Measurements from ENCODE around the gene ACTR3C.

DNA sequence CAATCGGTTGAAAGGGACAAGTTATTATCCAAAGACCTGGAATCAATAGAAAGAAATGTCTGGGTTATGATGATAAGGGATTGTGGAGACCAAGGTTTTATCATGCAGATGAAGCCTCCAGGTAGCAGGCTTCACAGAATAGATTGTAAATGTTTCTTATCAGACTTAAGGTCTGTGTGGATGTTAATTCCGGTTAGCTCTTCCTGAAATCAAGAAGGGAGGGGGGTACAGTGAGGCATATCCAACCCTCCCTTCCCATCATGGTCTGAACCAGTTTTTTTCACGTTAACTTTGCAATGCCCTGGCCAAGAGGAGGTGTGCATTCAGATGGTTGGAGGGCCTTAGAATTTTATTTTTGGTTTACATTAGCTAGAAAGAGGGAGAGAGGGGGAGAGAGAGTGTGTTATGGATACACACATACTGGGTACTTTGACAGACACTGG, 10.0 kb downstream of the ACTR3C start:
- TF ChIP-seq POLR2AphosphoS5 (IDR thresholded peaks at IDR 0.05; ENCODE audit: low read depth, low read length) (no peak), POLR2A (IDR thresholded peaks at IDR 0.05; ENCODE audit: low read depth, low read length) (no peak)

Measured in GM12892 (cell line).